Neural cell (in vitro differentiated cells): ENCODE results near the gene TRPV3.

Source experiments
- CTCF ChIP-seq: fragments of 450-650 bp; IDR thresholded peaks from 2 replicates; pipeline ENCODE4 v1.5.1; 2014; ENCODE audit warnings: antibody characterized with exemption, mild to moderate bottlenecking, moderate library complexity; ENCODE audit not compliant: poor library complexity, severe bottlenecking
- EP300 ChIP-seq: fragments of 450-650 bp; conservative IDR thresholded peaks from 2 replicates; pipeline ENCODE4 v1.6.1; 2014; ENCODE audit warnings: antibody characterized with exemption, mild to moderate bottlenecking, moderate library complexity; ENCODE audit not compliant: poor library complexity, severe bottlenecking
- EZH2 ChIP-seq: fragments of 200-600, 300-800 bp; shearing (Covaris generic), sonication (generic); IDR thresholded peaks from 2 replicates; pipeline ENCODE4 v1.6.1; 2014; ENCODE audit warnings: antibody characterized with exemption, low read length, borderline replicate concordance, mild to moderate bottlenecking; ENCODE audit not compliant: insufficient read depth, poor library complexity, severe bottlenecking
- MXI1 ChIP-seq: fragments of 450-650 bp; conservative IDR thresholded peaks from 2 replicates; pipeline ENCODE4 v1.6.1; 2014; ENCODE audit warnings: antibody characterized with exemption, mild to moderate bottlenecking; ENCODE audit not compliant: poor library complexity, severe bottlenecking
- POLR2AphosphoS5 ChIP-seq: IDR thresholded peaks from 2 replicates; pipeline ENCODE4 v1.6.1; 2012
- RAD21 ChIP-seq: fragments of 450-650 bp; conservative IDR thresholded peaks from 2 replicates; pipeline ENCODE4 v1.6.1; 2014; ENCODE audit warnings: antibody characterized with exemption, mild to moderate bottlenecking, moderate library complexity
- REST ChIP-seq: IDR thresholded peaks from 2 replicates; pipeline ENCODE4 v1.6.1; 2012; ENCODE audit warnings: borderline replicate concordance
- TAF1 ChIP-seq: IDR thresholded peaks from 2 replicates; pipeline ENCODE4 v1.6.1; 2012; ENCODE audit warnings: low read depth

- TF ChIP-seq POLR2AphosphoS5 = no peak
- no peak for TF ChIP-seq CTCF
- TF ChIP-seq REST = no peak
- TF ChIP-seq EZH2 = no peak
- no peak for TF ChIP-seq TAF1
- no peak for TF ChIP-seq EP300
- TF ChIP-seq RAD21 = no peak
- TF ChIP-seq MXI1 = no peak
Observed at GRCh38 chr17:3542410-3543088, 15.1 kb downstream of the TRPV3 start.
